C4-2B (cell line): ENCODE results near the gene SSTR5.

Source experiments
- H3K27ac ChIP-seq: fragments of 450-650 bp; 2 replicates; pipeline ENCODE4 v1.5.1; 2017
- ZFX ChIP-seq: fragments of 450-650 bp; IDR thresholded peaks from 2 replicates; pipeline ENCODE4 v1.6.1; 2017
- TF ChIP-seq, protein P1 (sequence below): fragments of 450-650 bp; conservative IDR thresholded peaks from 2 replicates; pipeline ENCODE4 v1.5.1; 2017; ENCODE audit warnings: mild to moderate bottlenecking

Gene SSTR5

DNA sequence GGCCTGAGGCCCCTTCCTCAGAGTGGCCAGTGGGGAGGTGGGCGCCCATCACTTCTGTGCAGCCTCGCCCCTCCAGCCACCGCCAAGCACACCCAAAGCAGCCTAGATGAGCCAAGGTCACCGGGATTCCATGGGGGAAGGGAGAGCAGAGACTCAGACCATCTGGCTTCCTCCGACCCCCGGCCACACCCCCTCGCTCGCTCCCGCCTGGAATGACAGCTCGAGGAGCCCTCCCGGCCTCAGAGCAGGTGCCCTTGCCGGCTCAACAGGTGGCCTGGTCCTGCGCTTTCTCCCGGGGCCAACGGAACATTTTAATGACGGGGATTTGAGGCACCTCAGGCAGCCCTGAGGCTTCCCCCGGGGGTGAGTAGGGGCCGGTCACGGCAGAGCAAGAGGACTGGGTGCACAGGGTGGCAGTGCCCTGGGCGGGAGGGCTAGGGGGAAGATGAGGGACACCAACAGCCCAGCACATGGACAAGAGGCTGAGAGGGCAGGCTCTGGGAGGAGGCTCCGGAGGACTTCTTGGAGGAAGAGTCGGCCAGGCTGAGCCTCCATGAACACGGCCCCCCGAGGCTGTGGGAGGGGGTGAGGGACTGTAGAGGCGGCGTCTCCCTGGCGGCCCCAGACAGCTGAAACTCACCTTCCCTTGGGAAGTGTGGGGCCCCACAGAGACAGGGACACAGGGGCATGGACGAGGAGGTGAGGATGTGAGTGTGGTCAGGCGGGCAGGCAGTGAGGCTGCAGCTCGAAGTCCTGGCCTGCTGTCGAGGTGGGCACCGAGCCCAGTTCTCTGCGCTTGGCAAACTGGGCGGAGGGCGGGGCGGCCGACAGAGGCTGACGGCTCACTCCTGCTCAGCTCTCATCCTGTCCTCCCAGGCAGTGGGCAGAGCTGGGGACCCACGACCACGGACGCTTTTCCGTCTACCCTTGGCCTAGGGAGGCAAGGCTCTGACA lies 36.0 kb downstream of the SSTR5 start:
- no peak overlapping the region for H3K27ac ChIP-seq
- TF ChIP-seq, protein P1, sequence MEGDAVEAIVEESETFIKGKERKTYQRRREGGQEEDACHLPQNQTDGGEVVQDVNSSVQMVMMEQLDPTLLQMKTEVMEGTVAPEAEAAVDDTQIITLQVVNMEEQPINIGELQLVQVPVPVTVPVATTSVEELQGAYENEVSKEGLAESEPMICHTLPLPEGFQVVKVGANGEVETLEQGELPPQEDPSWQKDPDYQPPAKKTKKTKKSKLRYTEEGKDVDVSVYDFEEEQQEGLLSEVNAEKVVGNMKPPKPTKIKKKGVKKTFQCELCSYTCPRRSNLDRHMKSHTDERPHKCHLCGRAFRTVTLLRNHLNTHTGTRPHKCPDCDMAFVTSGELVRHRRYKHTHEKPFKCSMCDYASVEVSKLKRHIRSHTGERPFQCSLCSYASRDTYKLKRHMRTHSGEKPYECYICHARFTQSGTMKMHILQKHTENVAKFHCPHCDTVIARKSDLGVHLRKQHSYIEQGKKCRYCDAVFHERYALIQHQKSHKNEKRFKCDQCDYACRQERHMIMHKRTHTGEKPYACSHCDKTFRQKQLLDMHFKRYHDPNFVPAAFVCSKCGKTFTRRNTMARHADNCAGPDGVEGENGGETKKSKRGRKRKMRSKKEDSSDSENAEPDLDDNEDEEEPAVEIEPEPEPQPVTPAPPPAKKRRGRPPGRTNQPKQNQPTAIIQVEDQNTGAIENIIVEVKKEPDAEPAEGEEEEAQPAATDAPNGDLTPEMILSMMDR, result no peak
- TF ChIP-seq ZFX, result no peak

DNA sequence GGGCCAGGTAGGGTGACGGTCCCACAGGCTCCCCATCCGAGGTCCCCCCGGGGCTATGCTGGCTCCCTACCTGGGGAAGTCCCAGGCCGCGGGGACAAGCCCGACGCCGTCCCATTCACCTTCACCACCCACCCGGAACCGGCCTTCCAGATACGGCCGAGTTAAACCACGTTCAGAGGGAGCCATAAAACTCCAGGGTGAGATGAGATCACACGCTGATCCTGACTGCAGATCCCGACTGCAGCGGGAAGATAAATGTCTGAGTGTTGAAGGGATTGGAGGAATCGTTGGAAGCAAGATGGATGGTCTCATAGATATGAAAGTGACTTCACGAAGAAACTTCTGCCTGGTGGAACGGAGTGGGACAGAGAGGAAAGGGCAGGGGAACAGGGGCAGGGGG lies 37.1 kb downstream of the SSTR5 start:
- TF ChIP-seq, protein P1, result no peak
- no peak for TF ChIP-seq ZFX
- no peak overlapping the region for H3K27ac ChIP-seq

DNA sequence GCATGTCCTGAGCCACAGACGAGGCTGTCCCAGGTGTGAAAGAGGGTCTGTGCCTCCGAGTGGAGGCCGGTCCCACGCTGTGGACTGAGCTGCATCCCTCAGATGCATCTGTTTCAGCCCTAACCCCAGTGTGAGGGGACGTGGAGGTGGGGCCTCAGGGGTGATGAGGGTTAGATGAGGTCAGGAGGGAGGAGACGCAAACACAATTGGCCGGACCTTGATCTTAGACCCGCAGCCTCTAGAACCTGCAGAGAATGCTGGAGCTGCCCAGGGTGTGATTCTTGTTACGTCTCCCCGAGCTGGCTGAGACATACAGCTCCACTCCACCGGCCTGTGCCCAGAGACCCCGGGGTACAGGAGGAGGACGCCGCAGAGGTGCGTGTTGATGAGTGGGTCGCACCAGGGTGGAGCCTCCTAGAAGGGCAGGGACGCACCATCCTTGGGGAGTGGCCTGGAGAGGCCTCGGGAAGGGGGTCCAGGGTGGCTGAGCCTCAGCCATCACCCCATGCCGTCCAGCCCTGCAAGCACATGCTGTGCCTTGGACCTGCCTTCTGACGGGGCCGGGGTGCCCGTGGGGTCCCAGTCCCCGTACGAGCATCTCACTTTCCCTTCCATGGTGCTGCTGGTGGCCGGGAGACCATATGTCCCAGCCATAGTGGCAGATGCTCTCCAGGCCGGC lies 40.1 kb downstream of the SSTR5 start:
- H3K27ac ChIP-seq, result no peak overlapping the region
- TF ChIP-seq, protein P1, result no peak
- TF ChIP-seq ZFX, result no peak

DNA sequence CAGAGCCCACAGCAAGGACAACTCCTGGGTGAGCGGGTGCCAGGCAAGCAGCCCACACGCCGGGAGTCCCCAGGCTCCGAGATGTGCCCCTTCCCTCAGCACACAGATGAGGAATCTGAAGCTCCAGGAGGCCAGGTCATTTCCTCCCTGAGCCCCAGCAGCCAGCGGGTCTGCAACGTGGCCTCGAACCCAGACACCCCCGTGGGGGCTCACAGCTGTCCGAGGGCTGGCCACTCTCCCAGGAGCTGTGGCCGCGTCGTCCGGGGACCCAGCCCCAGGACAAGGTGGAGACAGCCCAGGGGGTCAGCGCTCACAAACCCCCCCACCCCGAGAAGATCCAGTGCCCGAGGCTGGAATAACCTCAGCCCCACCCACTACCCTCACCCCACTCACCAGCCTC lies 40.9 kb downstream of the SSTR5 start:
- no peak overlapping the region for H3K27ac ChIP-seq
- TF ChIP-seq, protein P1, result no peak
- no peak for TF ChIP-seq ZFX

DNA sequence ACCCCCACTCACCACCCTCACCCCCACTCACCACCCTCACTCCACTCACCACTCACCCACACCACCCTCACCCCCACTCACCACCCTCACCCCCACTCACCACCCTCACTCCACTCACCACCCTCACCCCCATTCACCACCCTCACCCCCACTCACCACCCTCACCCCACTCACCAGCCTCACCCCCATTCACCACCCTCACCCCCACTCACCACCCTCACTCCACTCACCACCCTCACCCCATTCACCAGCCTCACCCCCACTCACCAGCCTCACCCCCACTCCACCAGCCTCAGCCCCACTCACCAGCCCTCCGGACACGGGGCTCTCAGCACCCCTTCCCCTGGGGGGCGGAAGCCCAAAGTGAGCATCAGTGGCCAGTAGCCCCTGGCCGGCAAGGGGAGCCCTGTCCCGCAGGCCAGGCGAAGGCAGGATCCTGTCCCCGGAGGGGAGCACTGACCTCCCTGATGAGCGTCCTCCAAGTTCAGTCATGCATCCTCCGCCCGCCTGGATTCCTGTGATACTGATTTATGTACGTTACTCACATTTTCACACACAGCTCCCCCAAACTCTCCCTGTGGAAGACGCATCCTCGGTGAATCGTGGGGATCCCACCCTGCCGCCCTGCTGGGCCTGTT lies 41.5 kb downstream of the SSTR5 start:
- TF ChIP-seq, protein P1, result no peak
- no peak for TF ChIP-seq ZFX

DNA sequence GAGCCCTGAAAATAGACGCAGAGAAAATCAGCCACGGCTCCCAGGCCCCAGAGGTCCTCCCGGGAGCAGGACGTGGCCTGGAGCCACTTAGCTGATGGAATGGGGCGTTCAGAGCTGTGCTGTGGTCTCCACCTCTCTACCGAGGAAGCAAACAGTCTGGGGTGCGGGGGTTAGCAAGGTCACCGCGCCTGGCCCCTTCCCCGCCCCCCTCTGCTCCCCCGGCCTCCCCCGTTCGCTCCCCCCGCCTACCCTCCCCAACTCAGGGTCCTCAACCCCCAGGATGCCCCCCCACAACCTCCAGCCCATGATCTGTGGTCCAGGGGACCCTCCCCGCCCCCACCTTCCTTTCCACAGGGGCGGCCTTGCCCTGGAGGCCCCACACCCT lies 44.1 kb downstream of the SSTR5 start:
- TF ChIP-seq, protein P1, result no peak
- TF ChIP-seq ZFX, result no peak

More for the DNA sequence above, 41.5 kb downstream of the SSTR5 start:
- no peak overlapping the region for H3K27ac ChIP-seq

More for the DNA sequence above, 44.1 kb downstream of the SSTR5 start:
- H3K27ac ChIP-seq, result no peak overlapping the region
